ENCODE results near the gene CACNA1B. TPM values are rescaled to one million over a fixed set of nuclear protein-coding genes. Genes with fewer than 3 reads are reported as not detected.

The CACNA1B gene
- total RNA-seq, 1 donor from 2014 or later = under 0.01 TPM

DNA sequence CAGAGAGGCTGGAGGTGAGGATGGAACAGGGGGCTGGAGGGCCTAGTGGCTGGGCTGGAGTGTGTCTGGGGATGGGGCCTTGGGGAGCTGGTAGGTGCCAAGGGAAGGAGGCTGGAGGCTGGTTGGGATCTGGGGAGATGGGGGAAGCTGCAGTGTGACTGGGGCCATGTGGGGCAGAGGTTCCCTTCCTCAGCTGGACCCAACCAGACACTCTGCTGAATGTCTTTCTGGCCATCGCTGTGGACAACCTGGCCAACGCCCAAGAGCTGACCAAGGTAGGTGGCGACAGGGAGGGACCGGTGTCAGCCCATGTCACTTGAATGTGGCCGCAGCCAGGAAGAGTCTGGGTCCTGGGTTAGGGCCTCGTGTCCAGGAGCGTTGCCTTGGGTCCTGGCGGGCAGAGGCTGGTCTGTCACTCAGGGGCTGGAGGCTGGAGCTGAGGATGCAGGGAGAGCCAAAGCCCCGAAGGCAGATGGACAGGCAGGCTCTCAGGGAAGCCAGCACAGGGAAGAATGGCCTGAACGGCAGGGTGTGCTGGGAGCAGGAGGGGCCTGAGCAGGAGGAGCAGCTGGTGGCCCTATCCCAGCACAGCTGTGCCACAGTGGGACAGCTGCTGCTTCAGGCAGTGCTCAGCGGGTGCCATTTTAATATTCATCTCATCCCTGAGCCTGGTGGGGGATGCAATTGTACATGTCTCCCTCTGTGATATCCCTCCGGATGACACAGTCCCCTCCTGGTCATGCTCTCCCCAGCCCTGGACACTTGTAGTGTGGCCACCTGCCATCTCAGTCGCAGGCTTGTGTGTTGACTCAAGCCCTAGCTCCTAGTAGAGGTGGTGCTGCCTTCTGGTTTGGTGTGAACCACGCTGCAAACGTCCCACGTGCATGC is 132.5 kb downstream of the CACNA1B start:
- no peaks in the 10 kb centered on the region for H3K36me3 ChIP-seq (ENCODE audit: control insufficient read depth in 3 of 3, insufficient read depth in 3 of 3, low read length in 3 of 3)
- H3K9me3 ChIP-seq (ENCODE audit: control insufficient read depth in 3 of 3, low read length in 3 of 3) = no peaks in the 10 kb centered on the region
- no peak overlapping the region for H3K27ac ChIP-seq (ENCODE audit: low read depth, low read length)
- peaks cover 5 to 25% (median 17%) of the 10 kb centered on the region in 3 donors for H3K27me3 ChIP-seq (ENCODE audit: control insufficient read depth in 3 of 3, insufficient read depth in 3 of 3, low read length in 3 of 3)
- no peak overlapping the region for H3K4me3 ChIP-seq (ENCODE audit: low read length in 3 of 3)
- no peaks in the 10 kb centered on the region for H3K4me1 ChIP-seq (ENCODE audit: control insufficient read depth in 3 of 3, insufficient read depth in 3 of 3, low read length in 3 of 3)
- H3K9ac ChIP-seq (ENCODE audit: low read depth in 1 of 3, low read length in 3 of 3) = no peak overlapping the region

GRCh38 chr9:138010861-138011260 is 133.3 kb downstream of the CACNA1B start:
- Histone ChIP-seq H3K27me3 (ENCODE audit: control insufficient read depth in 3 of 3, insufficient read depth in 3 of 3, low read length in 3 of 3) (peaks cover 5 to 25% (median 25%) of the 10 kb centered on the region in 3 donors), H3K9me3 (ENCODE audit: control insufficient read depth in 3 of 3, low read length in 3 of 3) (no peaks in the 10 kb centered on the region), H3K4me3 (ENCODE audit: low read length in 3 of 3) (no peak overlapping the region), H3K9ac (ENCODE audit: low read depth in 1 of 3, low read length in 3 of 3) (no peak overlapping the region), H3K4me1 (ENCODE audit: control insufficient read depth in 3 of 3, insufficient read depth in 3 of 3, low read length in 3 of 3) (no peaks in the 10 kb centered on the region), H3K27ac (ENCODE audit: low read depth, low read length) (no peak overlapping the region), H3K36me3 (ENCODE audit: control insufficient read depth in 3 of 3, insufficient read depth in 3 of 3, low read length in 3 of 3) (no peaks in the 10 kb centered on the region)

DNA sequence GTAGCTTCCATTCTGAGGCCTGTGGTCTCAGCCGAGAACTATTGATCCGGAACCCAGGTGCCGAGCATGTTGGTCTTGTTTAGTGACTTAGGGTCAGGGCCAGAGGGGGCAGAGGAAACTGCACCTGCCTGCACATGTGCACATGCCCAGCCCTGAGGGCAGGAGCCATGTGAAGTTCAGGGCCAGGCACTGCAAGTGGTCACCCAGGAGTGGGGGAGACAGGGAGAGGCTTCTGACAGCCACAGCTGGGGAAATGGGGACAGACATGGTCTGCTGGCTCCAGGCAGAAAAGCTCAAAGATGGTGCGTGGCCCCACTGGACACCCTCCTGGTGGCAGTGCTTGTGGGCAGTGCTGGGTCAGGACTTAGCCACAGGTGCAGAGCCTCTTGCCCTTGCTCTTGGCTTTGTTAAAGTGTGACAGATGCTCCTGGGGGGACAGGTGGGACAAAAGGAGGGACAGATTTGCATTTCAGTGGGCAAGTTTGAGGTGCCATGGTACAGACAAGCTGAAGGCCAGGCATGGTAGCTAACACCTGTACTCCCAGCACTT is 134.4 kb downstream of the CACNA1B start:
- Histone ChIP-seq H3K27me3 (ENCODE audit: control insufficient read depth in 3 of 3, insufficient read depth in 3 of 3, low read length in 3 of 3) (peaks cover 2 to 21% (median 20%) of the 10 kb centered on the region in 3 donors), H3K9me3 (ENCODE audit: control insufficient read depth in 3 of 3, low read length in 3 of 3) (no peaks in the 10 kb centered on the region), H3K4me3 (ENCODE audit: low read length in 3 of 3) (no peak overlapping the region), H3K27ac (ENCODE audit: low read depth, low read length) (no peak overlapping the region), H3K36me3 (ENCODE audit: control insufficient read depth in 3 of 3, insufficient read depth in 3 of 3, low read length in 3 of 3) (no peaks in the 10 kb centered on the region), H3K9ac (ENCODE audit: low read depth in 1 of 3, low read length in 3 of 3) (no peak overlapping the region), H3K4me1 (ENCODE audit: control insufficient read depth in 3 of 3, insufficient read depth in 3 of 3, low read length in 3 of 3) (no peaks in the 10 kb centered on the region)

GRCh38 chr9:138013273-138013672 is 135.7 kb downstream of the CACNA1B start:
- H3K36me3 ChIP-seq (ENCODE audit: control insufficient read depth in 3 of 3, insufficient read depth in 3 of 3, low read length in 3 of 3) = no peaks in the 10 kb centered on the region
- no peaks in the 10 kb centered on the region for H3K9me3 ChIP-seq (ENCODE audit: control insufficient read depth in 3 of 3, low read length in 3 of 3)
- H3K27ac ChIP-seq (ENCODE audit: low read depth, low read length) = no peak overlapping the region
- peaks cover 2 to 26% (median 11%) of the 10 kb centered on the region in 3 donors for H3K27me3 ChIP-seq (ENCODE audit: control insufficient read depth in 3 of 3, insufficient read depth in 3 of 3, low read length in 3 of 3)
- no peak overlapping the region for H3K4me3 ChIP-seq (ENCODE audit: low read length in 3 of 3)
- no peaks in the 10 kb centered on the region for H3K4me1 ChIP-seq (ENCODE audit: control insufficient read depth in 3 of 3, insufficient read depth in 3 of 3, low read length in 3 of 3)
- H3K9ac ChIP-seq (ENCODE audit: low read depth in 1 of 3, low read length in 3 of 3) = no peak overlapping the region

GRCh38 chr9:138013836-138014562 is 136.4 kb downstream of the CACNA1B start:
- Histone ChIP-seq H3K9ac (ENCODE audit: low read depth in 1 of 3, low read length in 3 of 3) (no peak overlapping the region), H3K4me1 (ENCODE audit: control insufficient read depth in 3 of 3, insufficient read depth in 3 of 3, low read length in 3 of 3) (no peaks in the 10 kb centered on the region), H3K36me3 (ENCODE audit: control insufficient read depth in 3 of 3, insufficient read depth in 3 of 3, low read length in 3 of 3) (no peaks in the 10 kb centered on the region), H3K4me3 (ENCODE audit: low read length in 3 of 3) (no peak overlapping the region), H3K9me3 (ENCODE audit: control insufficient read depth in 3 of 3, low read length in 3 of 3) (no peaks in the 10 kb centered on the region), H3K27ac (ENCODE audit: low read depth, low read length) (no peak overlapping the region), H3K27me3 (ENCODE audit: control insufficient read depth in 3 of 3, insufficient read depth in 3 of 3, low read length in 3 of 3) (peaks cover 2 to 19% (median 8%) of the 10 kb centered on the region in 3 donors)

DNA sequence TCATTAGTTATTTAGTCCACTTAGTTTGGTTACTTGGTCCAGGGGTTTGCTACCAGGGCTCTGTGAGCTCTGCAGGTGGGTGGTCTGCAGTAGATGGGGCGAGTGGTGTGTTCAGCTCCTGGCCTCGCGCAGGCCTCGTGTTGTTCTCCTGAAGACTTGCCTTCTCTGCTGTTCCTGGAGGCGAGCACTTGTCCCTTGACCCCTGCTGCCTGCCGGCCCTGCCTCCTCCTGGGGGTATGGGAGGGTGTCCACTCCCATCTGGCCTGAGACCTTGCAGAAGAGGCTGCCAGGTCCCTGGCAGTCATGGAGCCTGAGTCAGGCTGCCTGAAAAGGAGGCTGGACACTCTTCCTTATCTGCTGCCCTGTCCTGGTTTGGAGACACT is 137.0 kb downstream of the CACNA1B start:
- Histone ChIP-seq H3K36me3 (ENCODE audit: control insufficient read depth in 3 of 3, insufficient read depth in 3 of 3, low read length in 3 of 3) (no peaks in the 10 kb centered on the region), H3K9ac (ENCODE audit: low read depth in 1 of 3, low read length in 3 of 3) (no peak overlapping the region), H3K4me3 (ENCODE audit: low read length in 3 of 3) (no peak overlapping the region), H3K27me3 (ENCODE audit: control insufficient read depth in 3 of 3, insufficient read depth in 3 of 3, low read length in 3 of 3) (peaks cover 2 to 18% (median 8%) of the 10 kb centered on the region in 3 donors), H3K9me3 (ENCODE audit: control insufficient read depth in 3 of 3, low read length in 3 of 3) (no peaks in the 10 kb centered on the region), H3K27ac (ENCODE audit: low read depth, low read length) (no peak overlapping the region), H3K4me1 (ENCODE audit: control insufficient read depth in 3 of 3, insufficient read depth in 3 of 3, low read length in 3 of 3) (no peaks in the 10 kb centered on the region)

GRCh38 chr9:138015021-138015829 is 137.6 kb downstream of the CACNA1B start:
- Histone ChIP-seq H3K4me1 (ENCODE audit: control insufficient read depth in 3 of 3, insufficient read depth in 3 of 3, low read length in 3 of 3) (no peaks in the 10 kb centered on the region), H3K27ac (ENCODE audit: low read depth, low read length) (no peak overlapping the region), H3K27me3 (ENCODE audit: control insufficient read depth in 3 of 3, insufficient read depth in 3 of 3, low read length in 3 of 3) (peaks cover 2 to 20% (median 6%) of the 10 kb centered on the region in 3 donors), H3K4me3 (ENCODE audit: low read length in 3 of 3) (no peak overlapping the region), H3K36me3 (ENCODE audit: control insufficient read depth in 3 of 3, insufficient read depth in 3 of 3, low read length in 3 of 3) (no peaks in the 10 kb centered on the region), H3K9me3 (ENCODE audit: control insufficient read depth in 3 of 3, low read length in 3 of 3) (no peaks in the 10 kb centered on the region), H3K9ac (ENCODE audit: low read depth in 1 of 3, low read length in 3 of 3) (no peak overlapping the region)

DNA sequence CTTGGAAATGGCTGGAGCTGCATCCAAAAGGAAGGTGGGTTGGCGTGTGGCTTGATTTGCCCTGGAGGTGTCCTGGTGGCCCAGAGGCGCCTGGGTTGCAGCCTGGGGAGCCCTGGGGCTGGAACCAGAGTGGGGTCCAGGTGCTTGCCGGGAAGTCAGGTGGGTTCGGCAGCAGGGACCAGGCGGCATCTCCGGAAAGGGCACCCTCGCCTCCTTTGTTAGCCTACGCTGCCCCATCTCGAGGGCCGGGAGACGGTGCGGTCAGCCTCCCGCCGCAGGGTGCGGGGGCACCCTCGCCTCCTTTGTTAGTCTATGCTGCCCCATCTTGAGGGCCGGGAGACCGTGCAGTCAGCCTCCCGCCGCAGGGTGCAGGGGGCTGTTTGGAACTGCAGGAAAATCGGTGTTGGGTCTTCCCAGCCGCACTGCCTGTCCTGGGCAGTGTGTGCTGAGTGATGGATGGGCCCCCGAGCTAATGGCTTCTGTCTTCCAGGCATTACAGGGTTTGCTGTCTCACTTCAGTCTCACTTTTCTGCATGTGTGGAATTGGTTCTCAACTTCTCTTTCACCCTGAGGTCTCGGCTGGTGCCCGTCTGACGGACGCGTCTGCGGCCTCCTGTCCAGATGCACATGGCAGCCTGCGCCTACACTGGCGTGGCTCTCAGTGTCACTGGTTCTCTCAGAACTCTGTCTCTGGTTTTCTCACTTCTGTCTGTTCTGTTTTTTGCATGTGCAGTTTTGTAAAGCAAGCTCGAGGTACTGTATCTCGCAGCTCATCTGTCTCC is 139.0 kb downstream of the CACNA1B start:
- Histone ChIP-seq H3K9me3 (ENCODE audit: control insufficient read depth in 3 of 3, low read length in 3 of 3) (no peaks in the 10 kb centered on the region), H3K36me3 (ENCODE audit: control insufficient read depth in 3 of 3, insufficient read depth in 3 of 3, low read length in 3 of 3) (no peaks in the 10 kb centered on the region), H3K4me1 (ENCODE audit: control insufficient read depth in 3 of 3, insufficient read depth in 3 of 3, low read length in 3 of 3) (no peaks in the 10 kb centered on the region), H3K27me3 (ENCODE audit: control insufficient read depth in 3 of 3, insufficient read depth in 3 of 3, low read length in 3 of 3) (peaks cover 10 to 28% (median 14%) of the 10 kb centered on the region in 3 donors), H3K27ac (ENCODE audit: low read depth, low read length) (no peak overlapping the region), H3K4me3 (ENCODE audit: low read length in 3 of 3) (no peak overlapping the region), H3K9ac (ENCODE audit: low read depth in 1 of 3, low read length in 3 of 3) (no peak overlapping the region)

DNA sequence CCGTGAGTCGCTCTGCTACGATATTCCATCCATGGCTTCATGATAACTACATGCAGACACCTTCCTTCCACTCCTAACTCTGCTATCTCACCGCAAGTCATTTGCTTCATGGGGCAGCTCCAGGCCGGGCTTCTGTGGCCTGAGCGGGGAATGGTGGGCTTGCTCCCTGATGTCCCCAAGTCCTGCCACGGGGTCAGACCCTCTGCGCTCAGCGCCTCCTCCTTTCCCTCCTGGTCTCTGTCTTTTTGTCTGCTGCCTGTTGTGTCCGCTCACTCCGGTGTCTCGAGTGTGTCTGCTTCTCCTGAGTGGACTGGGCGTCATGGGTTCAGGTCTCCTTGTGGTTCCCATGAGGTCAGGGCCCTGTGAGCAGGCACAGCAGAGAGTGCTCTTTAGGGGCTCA is 139.6 kb downstream of the CACNA1B start:
- H3K9ac ChIP-seq (ENCODE audit: low read depth in 1 of 3, low read length in 3 of 3) = no peak overlapping the region
- H3K4me3 ChIP-seq (ENCODE audit: low read length in 3 of 3) = no peak overlapping the region
- H3K36me3 ChIP-seq (ENCODE audit: control insufficient read depth in 3 of 3, insufficient read depth in 3 of 3, low read length in 3 of 3) = no peaks in the 10 kb centered on the region
- no peaks in the 10 kb centered on the region for H3K9me3 ChIP-seq (ENCODE audit: control insufficient read depth in 3 of 3, low read length in 3 of 3)
- H3K27me3 ChIP-seq (ENCODE audit: control insufficient read depth in 3 of 3, insufficient read depth in 3 of 3, low read length in 3 of 3) = peaks cover 16 to 34% (median 20%) of the 10 kb centered on the region in 3 donors
- no peak overlapping the region for H3K27ac ChIP-seq (ENCODE audit: low read depth, low read length)
- no peaks in the 10 kb centered on the region for H3K4me1 ChIP-seq (ENCODE audit: control insufficient read depth in 3 of 3, insufficient read depth in 3 of 3, low read length in 3 of 3)

All from skeletal muscle tissue (tissue), 4 donors.